Measurements from ENCODE around the gene FBXW8.

Gene FBXW8

GRCh38 chr12:116926283-116927243 lies 15.8 kb downstream of the FBXW8 start:
- no peak for DNase-seq

GRCh38 chr12:116927244-116927940 lies 16.6 kb downstream of the FBXW8 start:
- DNase-seq: no peak

- DNase-seq: no peak
Measured at GRCh38 chr12:116928504-116928903, 17.8 kb downstream of the FBXW8 start.

- no peak for DNase-seq
Measured at GRCh38 chr12:116929885-116930284, 19.1 kb downstream of the FBXW8 start.

- no peak for DNase-seq
Measured at GRCh38 chr12:116931665-116932064, 20.9 kb downstream of the FBXW8 start.

- no peak for DNase-seq
Measured at GRCh38 chr12:116933091-116933490, 22.3 kb downstream of the FBXW8 start.

- DNase-seq: no peak
Measured at GRCh38 chr12:116933512-116934246, 22.9 kb downstream of the FBXW8 start.

GRCh38 chr12:116934908-116935705 lies 24.4 kb downstream of the FBXW8 start:
- DNase-seq: no peak

GRCh38 chr12:116937640-116938039 lies 26.9 kb downstream of the FBXW8 start:
- no peak for DNase-seq

GRCh38 chr12:116939734-116940133 lies 29.0 kb downstream of the FBXW8 start:
- no peak for DNase-seq

- DNase-seq: no peak
Measured at GRCh38 chr12:116941188-116941587, 30.4 kb downstream of the FBXW8 start.

- no peak for DNase-seq
Measured at GRCh38 chr12:116943419-116944372, 32.9 kb downstream of the FBXW8 start.

- DNase-seq: no peak
Measured at GRCh38 chr12:116945886-116946550, 35.3 kb downstream of the FBXW8 start.

- DNase-seq: no peak
Measured at GRCh38 chr12:116948298-116948697, 37.5 kb downstream of the FBXW8 start.

GRCh38 chr12:116950628-116951325 lies 40.0 kb downstream of the FBXW8 start:
- DNase-seq: no peak

- no peak for DNase-seq
Measured at GRCh38 chr12:116954710-116955381, 44.1 kb downstream of the FBXW8 start.

GRCh38 chr12:116955382-116956021 lies 44.8 kb downstream of the FBXW8 start:
- no peak for DNase-seq

- DNase-seq: no peak
Measured at GRCh38 chr12:116958402-116959197, 47.9 kb downstream of the FBXW8 start.

Data from NCI-H748 treated with DMSO at 0.1 percent for 48 hours (cell line).